Activated T-cell treated with anti-CD3 and anti-CD28 coated beads, Interleukin-2, amount 50 U/mL, for 4 hours (primary cell): Measurements from ENCODE around the gene CDC14A. TPM values are rescaled to one million over a fixed set of nuclear protein-coding genes. Genes with fewer than 3 reads are reported as not detected.

Experiments used
- ATAC-seq, 2 donors: fragments of 200-7000 bp; cut with Tn5 transposase; one replicate each; pipeline ENCODE4 v1.10.0; 2021
- DNase-seq: peaks from one replicate; pipeline ENCODE4 v3.0.0-alpha.2; 2020
- H3K27me3 Mint-ChIP-seq: one replicate; pipeline ENCODE4 v1.8.0; 2021; ENCODE audit warnings: low read depth, mixed read lengths
- H3K36me3 Mint-ChIP-seq: one replicate; pipeline ENCODE4 v1.8.0; 2022; ENCODE audit warnings: mixed read lengths; ENCODE audit not compliant: insufficient read depth
- H3K4me1 Mint-ChIP-seq: one replicate; pipeline ENCODE4 v1.8.0; 2021; ENCODE audit warnings: low read depth, mixed read lengths
- H3K4me3 Mint-ChIP-seq: one replicate; pipeline ENCODE4 v1.8.0; 2021; ENCODE audit warnings: mild to moderate bottlenecking, moderate library complexity, mixed read lengths
- H3K9me3 Mint-ChIP-seq: one replicate; pipeline ENCODE4 v1.8.0; 2021; ENCODE audit warnings: mixed read lengths
- total RNA-seq, 3 donors: library from RNA; stranded (reverse); gene quantifications; one replicate each; pipeline ENCODE4 v1.2.1, GENCODE V29; 2021

CDC14A gene
- total RNA-seq, 3 donors from 2014 or later: 9.5 to 12.8 (median 12.5) TPM

DNA sequence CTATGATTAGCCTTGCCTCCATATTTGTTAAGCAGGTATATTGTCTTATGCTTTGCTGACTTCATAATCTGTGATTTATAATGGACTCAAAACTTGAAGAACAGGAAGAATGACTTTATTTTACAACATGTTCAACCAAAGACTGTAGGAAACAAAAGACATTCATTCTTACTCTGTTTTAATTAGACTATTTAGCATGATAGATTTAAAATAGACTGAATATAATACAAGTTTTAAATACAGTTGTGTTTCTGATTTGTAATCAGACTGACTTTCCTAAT is 63.1 kb downstream of the CDC14A start:
- ATAC-seq (no peak), DNase-seq (no peak)
- Mint-ChIP-seq H3K4me3 (no peak overlapping the region), H3K4me1 (peaks cover 79% of the 10 kb centered on the region), H3K36me3 (peaks cover 34% of the 10 kb centered on the region), H3K9me3 (peaks cover 6% of the 10 kb centered on the region), H3K27me3 (no peaks in the 10 kb centered on the region)

- no peak overlapping the region for H3K4me3 Mint-ChIP-seq
- no peak for DNase-seq
- H3K27me3 Mint-ChIP-seq: no peaks in the 10 kb centered on the region
- peaks cover 6% of the 10 kb centered on the region for H3K9me3 Mint-ChIP-seq
- H3K36me3 Mint-ChIP-seq: peaks cover 35% of the 10 kb centered on the region
- no peak for ATAC-seq
- peaks cover 82% of the 10 kb centered on the region for H3K4me1 Mint-ChIP-seq
Measured at GRCh38 chr1:100419072-100419471, 66.8 kb downstream of the CDC14A start.

- no peaks in the 10 kb centered on the region for H3K27me3 Mint-ChIP-seq
- DNase-seq (no peak), ATAC-seq (no peak)
- H3K4me3 Mint-ChIP-seq: peak overlapping the region; percentile 53
- peaks cover 27% of the 10 kb centered on the region for H3K36me3 Mint-ChIP-seq
- peaks cover 6% of the 10 kb centered on the region for H3K9me3 Mint-ChIP-seq
- H3K4me1 Mint-ChIP-seq: peaks cover 73% of the 10 kb centered on the region
Measured at GRCh38 chr1:100422065-100422464, 69.8 kb downstream of the CDC14A start.

DNA sequence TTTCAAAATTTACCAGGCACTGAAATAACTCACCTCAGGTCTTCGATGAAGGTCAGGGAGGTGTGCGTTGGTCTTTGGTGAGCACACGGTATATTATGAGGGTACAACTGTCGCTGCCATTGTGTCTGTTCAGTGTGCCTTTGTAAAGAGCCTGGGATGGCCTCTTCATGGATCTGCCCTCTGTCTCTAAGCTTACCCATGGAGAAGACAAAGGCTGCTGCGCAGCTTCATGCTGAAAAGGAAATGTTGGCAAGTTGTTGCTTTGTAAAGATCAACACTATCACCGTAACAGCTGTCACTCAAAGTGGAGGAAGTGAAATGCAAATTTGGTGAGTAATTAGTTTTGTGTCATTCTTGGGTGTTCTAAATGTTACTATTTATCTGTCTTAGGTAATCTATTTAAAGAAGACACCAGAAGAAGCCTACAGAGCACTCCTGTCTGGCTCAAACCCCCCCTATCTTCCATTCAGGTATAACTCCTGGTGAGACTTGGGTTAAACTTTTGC is 71.6 kb downstream of the CDC14A start:
- H3K27me3 Mint-ChIP-seq: no peaks in the 10 kb centered on the region
- no peaks in the 10 kb centered on the region for H3K9me3 Mint-ChIP-seq
- peaks cover 22% of the 10 kb centered on the region for H3K36me3 Mint-ChIP-seq
- DNase-seq (no peak), ATAC-seq (peak; percentile 78 to 81)
- peaks cover 70% of the 10 kb centered on the region for H3K4me1 Mint-ChIP-seq
- H3K4me3 Mint-ChIP-seq: peak overlapping the region; percentile 75

DNA sequence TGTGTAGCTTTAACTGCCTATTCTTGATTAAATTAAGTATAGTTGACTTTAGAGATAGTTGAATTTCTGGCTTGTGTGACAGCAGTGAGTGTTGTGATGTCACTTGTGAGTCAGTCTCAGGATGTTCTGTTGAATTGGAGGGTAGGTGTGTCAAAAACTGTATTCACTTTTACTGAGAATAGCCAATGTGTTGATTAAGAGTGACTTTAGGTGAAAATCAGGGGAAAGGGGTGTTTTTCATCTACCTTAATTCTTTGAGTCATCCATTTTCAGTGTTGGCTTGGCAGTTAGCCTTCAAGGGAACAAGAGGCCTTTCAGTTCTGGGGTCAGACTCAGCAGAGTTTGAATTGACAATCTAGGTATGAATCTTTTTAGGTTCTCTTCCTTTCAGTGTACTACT is 75.9 kb downstream of the CDC14A start:
- Mint-ChIP-seq H3K4me3 (no peak overlapping the region), H3K4me1 (peaks cover 62% of the 10 kb centered on the region), H3K9me3 (peaks cover 2% of the 10 kb centered on the region), H3K36me3 (peaks cover 24% of the 10 kb centered on the region), H3K27me3 (no peaks in the 10 kb centered on the region)
- DNase-seq (no peak), ATAC-seq (peak; percentile 70 to 74)

- Mint-ChIP-seq H3K4me3 (no peak overlapping the region), H3K36me3 (peaks cover 33% of the 10 kb centered on the region), H3K27me3 (no peaks in the 10 kb centered on the region), H3K4me1 (peaks cover 62% of the 10 kb centered on the region), H3K9me3 (peaks cover 7% of the 10 kb centered on the region)
- no peak for DNase-seq
- no peak for ATAC-seq
Measured at GRCh38 chr1:100430325-100430756, 78.0 kb downstream of the CDC14A start.

DNA sequence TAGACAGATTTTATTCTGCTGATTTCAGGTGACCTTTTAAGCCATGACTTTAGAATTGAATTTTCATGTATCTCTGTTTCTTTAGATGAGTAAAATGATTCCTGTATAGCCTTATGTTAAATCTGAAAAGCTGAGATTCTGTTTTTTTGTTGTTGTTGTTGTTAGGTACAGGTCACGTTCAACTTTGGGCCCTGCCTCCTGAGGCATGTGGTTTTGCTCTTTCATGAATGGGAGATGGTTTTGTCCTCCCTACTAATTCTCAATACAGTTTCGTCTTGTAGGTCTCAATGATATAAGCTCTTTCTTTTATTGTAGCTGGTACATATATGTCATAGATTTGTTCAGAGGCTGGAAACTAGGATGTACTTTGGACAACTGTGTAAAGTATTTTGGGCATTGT is 79.6 kb downstream of the CDC14A start:
- H3K9me3 Mint-ChIP-seq: peaks cover 7% of the 10 kb centered on the region
- no peak for ATAC-seq
- H3K27me3 Mint-ChIP-seq: no peaks in the 10 kb centered on the region
- no peak overlapping the region for H3K4me3 Mint-ChIP-seq
- peaks cover 32% of the 10 kb centered on the region for H3K36me3 Mint-ChIP-seq
- no peak for DNase-seq
- peaks cover 66% of the 10 kb centered on the region for H3K4me1 Mint-ChIP-seq

- ATAC-seq (peak in 1 of 2 donors; percentile 46), DNase-seq (no peak)
- H3K9me3 Mint-ChIP-seq: peaks cover 7% of the 10 kb centered on the region
- peaks cover 30% of the 10 kb centered on the region for H3K36me3 Mint-ChIP-seq
- no peak overlapping the region for H3K4me3 Mint-ChIP-seq
- H3K27me3 Mint-ChIP-seq: no peaks in the 10 kb centered on the region
- H3K4me1 Mint-ChIP-seq: peaks cover 65% of the 10 kb centered on the region
Measured at GRCh38 chr1:100433563-100433962, 81.3 kb downstream of the CDC14A start.

GRCh38 chr1:100434831-100435230 is 82.5 kb downstream of the CDC14A start:
- peaks cover 36% of the 10 kb centered on the region for H3K36me3 Mint-ChIP-seq
- DNase-seq (no peak), ATAC-seq (no peak)
- H3K9me3 Mint-ChIP-seq: peaks cover 7% of the 10 kb centered on the region
- no peak overlapping the region for H3K4me3 Mint-ChIP-seq
- H3K27me3 Mint-ChIP-seq: no peaks in the 10 kb centered on the region
- peaks cover 73% of the 10 kb centered on the region for H3K4me1 Mint-ChIP-seq

GRCh38 chr1:100438375-100438774 is 86.1 kb downstream of the CDC14A start:
- Mint-ChIP-seq H3K27me3 (no peaks in the 10 kb centered on the region), H3K4me1 (peaks cover 75% of the 10 kb centered on the region), H3K9me3 (peaks cover 5% of the 10 kb centered on the region), H3K36me3 (peaks cover 30% of the 10 kb centered on the region), H3K4me3 (no peak overlapping the region)
- ATAC-seq: no peak
- no peak for DNase-seq

DNA sequence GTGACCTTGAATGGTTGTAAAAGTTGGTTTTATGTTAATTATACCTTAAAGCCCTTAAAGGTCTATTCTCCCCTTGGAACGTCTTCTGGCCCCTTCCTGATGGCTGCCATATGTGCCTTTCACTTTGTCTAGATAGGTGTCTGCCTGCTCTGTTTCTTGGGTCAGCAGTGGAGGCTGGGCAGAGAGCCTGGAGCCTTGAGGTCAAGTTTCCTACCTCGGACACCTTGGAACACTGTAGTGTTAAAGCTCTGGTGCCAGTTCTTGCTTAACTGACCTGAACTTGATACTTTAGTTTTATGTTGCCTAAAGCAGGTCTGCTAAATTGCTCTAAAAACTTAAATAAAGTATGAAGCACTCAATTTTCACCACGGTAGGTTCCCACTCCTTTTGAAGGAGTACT is 86.5 kb downstream of the CDC14A start:
- Mint-ChIP-seq H3K36me3 (peaks cover 32% of the 10 kb centered on the region), H3K4me3 (no peak overlapping the region)

DNA sequence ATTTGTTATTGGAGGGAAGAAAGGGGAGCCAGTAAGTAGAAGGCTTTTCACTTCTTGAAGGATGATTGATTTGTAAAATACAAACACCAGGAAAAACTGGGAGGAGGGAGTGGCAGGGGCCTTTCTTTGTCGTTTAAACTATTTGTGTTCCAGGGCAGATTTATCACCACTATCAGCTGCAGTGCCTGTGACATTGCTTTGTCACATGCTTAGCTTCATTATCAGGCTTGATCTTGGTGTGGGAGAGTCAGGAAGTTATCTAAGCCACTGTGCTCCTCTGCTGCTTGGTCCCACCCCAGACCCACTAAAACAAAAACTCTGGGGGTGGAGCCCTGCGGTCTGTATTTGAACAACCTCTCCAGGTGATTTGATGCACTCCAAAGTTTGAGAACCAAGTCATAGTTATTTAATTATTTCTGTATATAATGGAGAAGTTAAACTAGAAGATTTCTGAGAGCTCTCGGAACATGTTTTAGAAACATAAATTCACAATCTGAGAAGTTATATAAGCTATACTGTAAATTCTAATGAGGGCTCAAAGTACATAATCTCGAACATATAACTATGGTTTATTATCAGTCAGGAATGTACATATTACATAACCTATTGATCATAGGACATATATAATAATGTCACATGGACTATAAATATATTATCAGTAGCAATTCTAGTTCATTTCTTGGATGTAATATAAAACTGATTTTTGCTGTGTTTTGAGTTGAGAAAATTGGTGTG is 87.9 kb downstream of the CDC14A start:
- peaks cover 74% of the 10 kb centered on the region for H3K4me1 Mint-ChIP-seq
- peaks cover 27% of the 10 kb centered on the region for H3K36me3 Mint-ChIP-seq
- ATAC-seq: peak; percentile 79 to 80
- peak; percentile 64 for DNase-seq
- no peaks in the 10 kb centered on the region for H3K27me3 Mint-ChIP-seq
- H3K4me3 Mint-ChIP-seq: peak overlapping the region; percentile 8
- H3K9me3 Mint-ChIP-seq: peaks cover under 1% of the 10 kb centered on the region

More for the DNA sequence above, 86.5 kb downstream of the CDC14A start:
- peaks cover 5% of the 10 kb centered on the region for H3K9me3 Mint-ChIP-seq
- DNase-seq (no peak), ATAC-seq (no peak)
- H3K4me1 Mint-ChIP-seq: peaks cover 74% of the 10 kb centered on the region
- H3K27me3 Mint-ChIP-seq: no peaks in the 10 kb centered on the region

DNA sequence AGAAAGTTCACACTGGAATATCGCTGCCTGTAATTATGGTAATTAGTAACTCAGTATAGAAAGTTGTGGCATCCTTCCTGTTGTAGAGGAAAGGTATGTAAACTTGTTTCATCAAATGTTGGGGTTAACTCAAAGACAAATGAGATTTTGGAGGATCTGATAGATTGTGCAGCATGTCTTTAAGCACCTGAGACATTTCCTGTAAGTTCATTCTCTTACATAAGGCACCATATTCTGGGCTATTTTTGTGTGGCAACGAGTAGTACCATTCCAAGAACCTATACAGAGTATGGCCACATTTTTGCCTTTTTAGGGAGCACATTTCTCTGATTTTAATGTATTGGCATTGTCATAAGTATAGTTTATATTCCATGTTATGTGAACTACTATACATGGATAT is 88.8 kb downstream of the CDC14A start:
- H3K27me3 Mint-ChIP-seq: no peaks in the 10 kb centered on the region
- peaks cover 28% of the 10 kb centered on the region for H3K36me3 Mint-ChIP-seq
- DNase-seq (no peak), ATAC-seq (no peak)
- H3K4me1 Mint-ChIP-seq: peaks cover 78% of the 10 kb centered on the region
- no peaks in the 10 kb centered on the region for H3K9me3 Mint-ChIP-seq
- H3K4me3 Mint-ChIP-seq: no peak overlapping the region

DNA sequence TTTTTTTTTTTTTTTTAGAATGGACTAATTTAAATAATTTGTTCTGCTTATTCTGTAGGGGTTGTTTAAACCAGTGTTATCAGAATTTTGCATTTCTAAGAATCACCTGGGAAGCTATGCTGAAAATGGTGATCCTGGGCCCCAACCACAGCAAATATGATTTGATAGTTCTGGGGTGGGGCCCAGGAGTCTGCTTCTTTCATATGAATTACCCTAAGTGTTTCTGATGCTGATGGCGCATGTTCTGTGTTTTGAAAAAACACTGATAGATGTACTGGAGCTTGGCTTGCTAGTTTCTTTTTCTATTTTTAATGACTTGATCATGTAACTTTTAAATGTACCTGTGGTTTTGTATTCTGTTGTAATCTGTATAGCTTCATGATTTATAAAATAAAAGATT is 89.3 kb downstream of the CDC14A start:
- H3K4me3 Mint-ChIP-seq: no peak overlapping the region
- peaks cover 27% of the 10 kb centered on the region for H3K36me3 Mint-ChIP-seq
- no peak for DNase-seq
- H3K9me3 Mint-ChIP-seq: no peaks in the 10 kb centered on the region
- H3K27me3 Mint-ChIP-seq: no peaks in the 10 kb centered on the region
- ATAC-seq: peak in 1 of 2 donors; percentile 22
- H3K4me1 Mint-ChIP-seq: peaks cover 79% of the 10 kb centered on the region

DNA sequence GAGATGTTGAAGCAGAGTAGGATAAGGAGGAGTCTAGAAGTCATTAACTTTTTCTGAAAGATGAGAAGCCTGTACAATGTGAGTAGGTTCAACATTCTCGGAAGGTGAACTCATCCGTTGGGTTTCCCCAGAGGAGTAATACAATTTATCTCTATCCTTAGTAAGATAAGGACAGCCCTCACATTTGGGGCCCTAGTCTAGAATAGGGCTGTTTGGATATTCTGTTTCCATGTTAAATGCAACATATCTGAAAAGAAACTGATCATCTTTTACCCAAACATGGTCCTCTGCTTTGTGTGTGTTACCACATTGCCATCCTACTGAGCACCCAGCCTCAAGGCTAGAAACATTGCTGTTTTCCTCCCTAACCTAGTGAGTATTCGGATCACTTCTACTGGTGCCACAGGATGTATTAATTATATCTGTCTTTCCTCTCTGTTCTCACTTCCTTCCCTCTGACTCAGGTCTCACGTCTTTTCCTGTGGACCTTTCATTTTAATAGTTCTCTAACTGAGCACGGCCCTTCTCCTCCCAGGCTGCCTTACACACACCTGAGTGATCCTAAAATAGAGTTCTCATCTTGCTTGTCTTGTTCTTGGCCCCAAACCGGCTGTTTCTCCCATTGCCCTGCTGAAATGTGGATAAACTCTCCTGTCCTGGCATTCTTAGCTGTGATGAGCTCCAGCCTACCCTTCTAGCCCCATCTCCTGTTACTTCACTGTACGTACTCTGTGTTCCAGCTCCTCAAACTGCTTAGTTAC is 91.7 kb downstream of the CDC14A start:
- peaks cover 4% of the 10 kb centered on the region for H3K9me3 Mint-ChIP-seq
- H3K4me1 Mint-ChIP-seq: peaks cover 83% of the 10 kb centered on the region
- ATAC-seq: peak; percentile 59 to 71
- H3K27me3 Mint-ChIP-seq: no peaks in the 10 kb centered on the region
- DNase-seq: no peak
- H3K4me3 Mint-ChIP-seq: peak overlapping the region; percentile 73
- H3K36me3 Mint-ChIP-seq: peaks cover 33% of the 10 kb centered on the region
